AG20443 (cell line): ENCODE data around the gene TPP1.

Experiments
- DNase-seq: peaks from one replicate; pipeline ENCODE4 v3.0.0; 2012; ENCODE audit warnings: low spot score, mixed read lengths

The TPP1 gene

GRCh38 chr11:6563121-6563619, 56.1 kb downstream of the TPP1 start:
- DNase-seq = no peak
